Measurements from ENCODE around the gene SLC22A16. TPM values are rescaled to one million over a fixed set of nuclear protein-coding genes. Genes with fewer than 3 reads are reported as not detected.

The SLC22A16 gene
- total RNA-seq, 1 experiment from 2014 or later = not detected

- Histone ChIP-seq H3K27me3 (ENCODE audit: insufficient read depth, low read length) (no peaks in the 10 kb centered on the region), H3K9me3 (ENCODE audit: control insufficient read depth in 1 of 2, insufficient read depth in 1 of 2, low read depth in 1 of 2, low read length in 2 of 2) (0 out of 4 replicates have a peak, but pooled peaks cover 0 to 4% of the 10 kb centered on the region in 2 experiments), H3K79me2 (ENCODE audit: insufficient read depth, low read length) (no peaks in the 10 kb centered on the region), H3K9me2 (ENCODE audit: insufficient read depth) (no peaks in the 10 kb centered on the region), H3K27ac (ENCODE audit: low read depth, low read length) (no peak overlapping the region), H4K20me1 (ENCODE audit: insufficient read depth) (no peaks in the 10 kb centered on the region), H3K4me2 (ENCODE audit: low read length) (no peak overlapping the region), H3K4me1 (ENCODE audit: control insufficient read depth in 1 of 2, insufficient read depth in 2 of 2, low read length in 2 of 2) (no peaks in the 10 kb centered on the region), H3K4me3 (replicated peaks in 1 of 2; ENCODE audit: low read depth in 1 of 2, low read length in 2 of 2) (no peak overlapping the region), H3K9ac (ENCODE audit: low read length) (no peak overlapping the region), H3K36me3 (ENCODE audit: control insufficient read depth in 1 of 2, insufficient read depth in 2 of 2, low read length in 2 of 2) (no peaks in the 10 kb centered on the region), H2AFZ (ENCODE audit: low read depth, low read length, poor library complexity, severe bottlenecking) (no peak overlapping the region)
- intact Hi-C loops (cut with micrococcal nuclease) = no loop called here
- no TSS peak for BruUV-seq (replicated peaks)
- TF ChIP-seq TCF7L2 (IDR thresholded peaks at IDR 0.05; ENCODE audit: borderline replicate concordance, extremely low read depth, insufficient read depth, insufficient read length) (no peak), YY1 (IDR thresholded peaks at IDR 0.05; ENCODE audit: extremely low read depth, insufficient replicate concordance, low read depth, low read length) (no peak), SP1 (IDR thresholded peaks at IDR 0.05; ENCODE audit: low read depth) (no peak), SIN3A (IDR thresholded peaks at IDR 0.05; ENCODE audit: low read depth) (no peak), ZNF274 (IDR thresholded peaks at IDR 0.05; ENCODE audit: low read depth, low read length) (no peak), RAD21 (IDR thresholded peaks at IDR 0.05; ENCODE audit: low read depth) (no peak), ATF3 (IDR thresholded peaks at IDR 0.05) (no peak), POLR2A (IDR thresholded peaks at IDR 0.05; ENCODE audit: borderline replicate concordance, extremely low read depth, insufficient read depth, insufficient read length) (no peak), ZBTB33 (IDR thresholded peaks at IDR 0.05; ENCODE audit: extremely low read depth, insufficient replicate concordance, low read length) (no peak), CBX3 (IDR thresholded peaks at IDR 0.05; ENCODE audit: low read depth) (no peak), FOSL1 (IDR thresholded peaks at IDR 0.05; ENCODE audit: low read depth) (no peak), REST (IDR thresholded peaks at IDR 0.05; ENCODE audit: low read depth) (no peak), ZFX (IDR thresholded peaks at IDR 0.05) (no peak), SRF (IDR thresholded peaks at IDR 0.05; ENCODE audit: low read depth) (no peak), ELF1 (IDR thresholded peaks at IDR 0.05; ENCODE audit: borderline replicate concordance, low read depth) (no peak), EZH2phosphoT487 (IDR thresholded peaks at IDR 0.05; ENCODE audit: borderline replicate concordance) (no peak), CEBPB (IDR thresholded peaks at IDR 0.05; ENCODE audit: low read depth) (no peak), EZH2 (IDR thresholded peaks at IDR 0.05) (no peak), EGR1 (IDR thresholded peaks at IDR 0.05; ENCODE audit: low read depth) (no peak), CTCF (IDR thresholded peaks at IDR 0.05 in 2 of 3, conservative IDR thresholded peaks at IDR 0.05 in 1 of 3; ENCODE audit: borderline replicate concordance in 1 of 3, insufficient read depth in 1 of 3, low read depth in 2 of 3, low read length in 2 of 3) (no peak)
- RAD21 ChIA-PET (ENCODE audit: low non-redundant PET in 1 of 2, low total read pairs in 2 of 2, uncharacterized antibody in 2 of 2, unreplicated experiment in 2 of 2) = no interaction called here
- DNase-seq (ENCODE audit: low read depth, low spot score) (no peak), ATAC-seq (no peak)
- POLR2A ChIA-PET = no interaction called here
- CTCF ChIA-PET = no interaction called here
Measured at GRCh38 chr6:110418594-110418993, 57.8 kb downstream of the SLC22A16 start.

Measured in HCT116 (cell line).